SK-N-SH (cell line): ENCODE data around the gene TMED1. TPM values are rescaled to one million over a fixed set of nuclear protein-coding genes. Genes with fewer than 3 reads are reported as not detected.

Experiments used
- CTCF ChIA-PET: fragments of 300-600, 350-600 bp; formaldehyde crosslinking; extraction: SDS; loops from one replicate; lab custom pipeline; 2021; lab: Yijun Ruan, JAX
- POLR2A ChIA-PET: fragments of 350-600 bp; sonication (Branson Sonifier 250); formaldehyde crosslinking; extraction: SDS; loops from one replicate; lab custom pipeline; 2020; ENCODE audit warnings: antibody characterized with exemption, inconsistent platforms; lab: Yijun Ruan, JAX
- DNase-seq: peaks from one replicate; pipeline ENCODE4 v3.0.0; 2012
- H2AFZ ChIP-seq: fragments of 200-600 bp; sonication (generic); 2 replicates; pipeline ENCODE4 v1.8.1; 2016; ENCODE audit warnings: antibody characterized with exemption, mild to moderate bottlenecking, low read depth
- H3F3A ChIP-seq: fragments of 200-600 bp; sonication (generic); replicated peaks from 2 replicates; pipeline ENCODE3; 2016; ENCODE audit warnings: antibody characterized with exemption, mild to moderate bottlenecking; ENCODE audit not compliant: insufficient read depth
- H3K27ac ChIP-seq, 2 experiments: fragments of 200-500 bp in 1 of 2; fragments of 200-600 bp in 1 of 2; sonication (Bioruptor generic) in 1 of 2; sonication (generic), shearing (Covaris generic) in 1 of 2; 2 replicates each; pipeline versions ENCODE4 v1.5.1 to v1.6.1; 2014 to 2016; ENCODE audit warnings: low read depth in 2 of 2, inconsistent platforms in 1 of 2, low read length in 1 of 2, mild to moderate bottlenecking in 1 of 2, mixed read lengths in 1 of 2
- H3K27me3 ChIP-seq: fragments of 200-600 bp; sonication (generic), shearing (Covaris generic); 2 replicates; pipeline ENCODE4 v1.6.1; 2016; ENCODE audit warnings: mixed run types; ENCODE audit not compliant: insufficient read depth
- H3K36me3 ChIP-seq, 2 experiments: fragments of 200-500 bp in 1 of 2; fragments of 200-600 bp in 1 of 2; sonication (Bioruptor generic) in 1 of 2; sonication (generic) in 1 of 2; replicated peaks in 1 of 2; 2 replicates each; pipeline versions ENCODE3 to v1.5.1; 2014 to 2016; ENCODE audit warnings: low read length in 1 of 2, mild to moderate bottlenecking in 1 of 2; ENCODE audit not compliant: insufficient read depth in 2 of 2, control insufficient read depth in 1 of 2
- H3K4me1 ChIP-seq, 2 experiments: fragments of 200-500 bp in 1 of 2; fragments of 200-600 bp in 1 of 2; sonication (Bioruptor generic) in 1 of 2; sonication (generic), shearing (Covaris generic) in 1 of 2; 2 replicates each; pipeline versions ENCODE4 v1.5.1 to v1.6.1; 2014 to 2016; ENCODE audit warnings: low read depth in 1 of 2, low read length in 1 of 2, mixed run types in 1 of 2; ENCODE audit not compliant: insufficient read depth in 2 of 2, control insufficient read depth in 1 of 2
- H3K4me2 ChIP-seq: fragments of 200-600 bp; sonication (generic), shearing (Covaris generic); 2 replicates; pipeline ENCODE4 v1.6.1; 2017; ENCODE audit warnings: mixed run types
- H3K4me3 ChIP-seq, 2 experiments: fragments of 200-500 bp in 1 of 2; fragments of 200-600 bp in 1 of 2; sonication (Bioruptor generic) in 1 of 2; sonication (generic), shearing (Covaris generic) in 1 of 2; 2 replicates each; pipeline versions ENCODE4 v1.5.1 to v1.8.1; 2014 to 2016; ENCODE audit warnings: low read depth in 2 of 2, inconsistent platforms in 1 of 2, low read length in 1 of 2, mild to moderate bottlenecking in 1 of 2, mixed read lengths in 1 of 2, moderate library complexity in 1 of 2
- H3K79me2 ChIP-seq: fragments of 200-600 bp; sonication (generic); 2 replicates; pipeline ENCODE4 v1.8.1; 2017; ENCODE audit warnings: mild to moderate bottlenecking; ENCODE audit not compliant: insufficient read depth
- H3K9ac ChIP-seq: fragments of 200-600 bp; sonication (generic); 2 replicates; pipeline ENCODE4 v1.6.1; 2017; ENCODE audit warnings: mixed run types
- H3K9me2 ChIP-seq: fragments of 200-600 bp; sonication (generic); 2 replicates; pipeline ENCODE4 v1.6.1; 2017; ENCODE audit warnings: mixed run types
- H3K9me3 ChIP-seq: fragments of 200-600 bp; sonication (generic); 2 replicates; pipeline ENCODE4 v1.6.1; 2017; ENCODE audit warnings: mixed run types, mild to moderate bottlenecking, moderate library complexity
- H4K20me1 ChIP-seq: fragments of 200-600 bp; sonication (generic); 2 replicates; pipeline ENCODE4 v1.6.1; 2017; ENCODE audit warnings: mild to moderate bottlenecking, mixed run types; ENCODE audit not compliant: insufficient read depth
- ELF1 ChIP-seq: IDR thresholded peaks from 2 replicates; pipeline ENCODE4 v1.4.0; 2012
- EP300 ChIP-seq, 2 experiments: IDR thresholded peaks; 2 replicates each; pipeline versions ENCODE4 v1.4.0 to v1.6.1; 2012; ENCODE audit warnings: borderline replicate concordance in 1 of 2, low read depth in 1 of 2, low read length in 1 of 2
- FOXM1 ChIP-seq: IDR thresholded peaks from 2 replicates; pipeline ENCODE4 v1.4.0; 2012; ENCODE audit warnings: low read depth, mild to moderate bottlenecking
- GABPA ChIP-seq: IDR thresholded peaks from 2 replicates; pipeline ENCODE4 v1.4.0; 2012; ENCODE audit warnings: low read depth, mild to moderate bottlenecking
- GATA2 ChIP-seq: sonication (generic); formaldehyde crosslinking; IDR thresholded peaks from 2 replicates; pipeline ENCODE4 v1.5.0; 2020; ENCODE audit warnings: mild to moderate bottlenecking, missing genetic modification reagents
- MXI1 ChIP-seq: IDR thresholded peaks from 2 replicates; pipeline ENCODE4 v1.6.1; 2012; ENCODE audit warnings: mild to moderate bottlenecking, low read depth, low read length, improper control_type of control experiment
- NFIC ChIP-seq: IDR thresholded peaks from 2 replicates; pipeline ENCODE4 v1.4.0; 2012; ENCODE audit warnings: borderline replicate concordance
- NRF1 ChIP-seq: IDR thresholded peaks from 2 replicates; pipeline ENCODE4 v1.6.1; 2012; ENCODE audit warnings: low read depth, mild to moderate bottlenecking, low read length
- RCOR1 ChIP-seq: fragments of 150-350 bp; IDR thresholded peaks from 2 replicates; pipeline ENCODE4 v1.6.1; 2017; ENCODE audit warnings: antibody characterized with exemption, low read length
- SIN3A ChIP-seq: IDR thresholded peaks from 2 replicates; pipeline ENCODE4 v1.6.1; 2012; ENCODE audit warnings: low read depth, mild to moderate bottlenecking, low read length, moderate library complexity, borderline replicate concordance
- SMC3 ChIP-seq: IDR thresholded peaks from 2 replicates; pipeline ENCODE4 v1.6.1; 2012; ENCODE audit warnings: low read depth, low read length, improper control_type of control experiment
- TAF1 ChIP-seq: IDR thresholded peaks from 2 replicates; pipeline ENCODE4 v1.6.1; 2012; ENCODE audit warnings: low read depth, mild to moderate bottlenecking, low read length, moderate library complexity, borderline replicate concordance
- TCF12 ChIP-seq: IDR thresholded peaks from 2 replicates; pipeline ENCODE4 v1.4.0; 2012
- YY1 ChIP-seq: IDR thresholded peaks from 2 replicates; pipeline ENCODE4 v1.4.0; 2012; ENCODE audit warnings: low read depth, mild to moderate bottlenecking
- ZBTB33 ChIP-seq: IDR thresholded peaks from 2 replicates; pipeline ENCODE4 v1.4.0; 2012; ENCODE audit warnings: low read depth, borderline replicate concordance
- WGBS: methylation state at CpG from one replicate; pipeline ENCODE4 v1.1.6; 2017; ENCODE audit warnings: low lambda C conversion rate; 5-methylcytosine and 5-hydroxymethylcytosine counted together
- polyA plus RNA-seq, 3 experiments: library from polyadenylated mRNA; depleted of rRNA; stranded (reverse); fragments of >200 nt; gene quantifications; 2 replicates each; pipeline ENCODE4 v1.2.3, GENCODE V29; 2012

Gene TMED1
- polyA plus RNA-seq, 1 of the 3 experiments (the other 2 are of a cell fraction) = 92.4 TPM

- TF ChIP-seq GABPA = no peak
Observed at GRCh38 chr19:10864538-10864899, 28.5 kb upstream of the TMED1 start (continued).

GRCh38 chr19:10863107-10863717, 27.2 kb upstream of the TMED1 start:
- H2AFZ ChIP-seq = no peak overlapping the region; the same call in 1 of the 2 replicates
- no peaks in the 10 kb centered on the region for H4K20me1 ChIP-seq
- ChIA-PET CTCF (interaction anchor here (1.0 to 8.1 kb wide), 19 partner anchors 9 to 161 kb away, joined by 3 to 146 read pairs (median 12); partner anchors contain the start of genes C19orf38, DNM2, QTRT1 and TMED1), POLR2A (no interaction called here)
- H3F3A ChIP-seq = peaks cover 5% of the 10 kb centered on the region
- WGBS = 89% methylated on average over 18 of the region's 18 CpGs
- H3K4me2 ChIP-seq = no peak overlapping the region
- H3K9me2 ChIP-seq = no peaks in the 10 kb centered on the region
- no peaks in the 10 kb centered on the region for H3K27me3 ChIP-seq
- H3K9me3 ChIP-seq = no peaks in the 10 kb centered on the region
- DNase-seq = no peak
- H3K4me1 ChIP-seq = no peaks in the 10 kb centered on the region; a peak in 1 of 4 replicates
- H3K79me2 ChIP-seq = no peaks in the 10 kb centered on the region
- H3K9ac ChIP-seq = no peak overlapping the region
- no peaks in the 10 kb centered on the region for H3K36me3 ChIP-seq
- no peak overlapping the region for H3K27ac ChIP-seq
- H3K4me3 ChIP-seq = no peak overlapping the region
- TF ChIP-seq ELF1 = no peak
- no peak for TF ChIP-seq SIN3A
- TF ChIP-seq ZBTB33 = no peak
- TF ChIP-seq MXI1 = no peak
- no peak for TF ChIP-seq TCF12
- TF ChIP-seq FOXM1 = no peak
- TF ChIP-seq RCOR1 = no peak
- TF ChIP-seq YY1 = no peak
- no peak for TF ChIP-seq GATA2 (CRISPR knock-in tag)
- no peak for TF ChIP-seq EP300 (IDR thresholded peaks at IDR 0.05; ENCODE audit: borderline replicate concordance in 1 of 2, low read depth in 1 of 2, low read length in 1 of 2)
- no peak for TF ChIP-seq NFIC
- no peak for TF ChIP-seq NRF1
- no peak for TF ChIP-seq TAF1
- no peak for TF ChIP-seq SMC3

DNA sequence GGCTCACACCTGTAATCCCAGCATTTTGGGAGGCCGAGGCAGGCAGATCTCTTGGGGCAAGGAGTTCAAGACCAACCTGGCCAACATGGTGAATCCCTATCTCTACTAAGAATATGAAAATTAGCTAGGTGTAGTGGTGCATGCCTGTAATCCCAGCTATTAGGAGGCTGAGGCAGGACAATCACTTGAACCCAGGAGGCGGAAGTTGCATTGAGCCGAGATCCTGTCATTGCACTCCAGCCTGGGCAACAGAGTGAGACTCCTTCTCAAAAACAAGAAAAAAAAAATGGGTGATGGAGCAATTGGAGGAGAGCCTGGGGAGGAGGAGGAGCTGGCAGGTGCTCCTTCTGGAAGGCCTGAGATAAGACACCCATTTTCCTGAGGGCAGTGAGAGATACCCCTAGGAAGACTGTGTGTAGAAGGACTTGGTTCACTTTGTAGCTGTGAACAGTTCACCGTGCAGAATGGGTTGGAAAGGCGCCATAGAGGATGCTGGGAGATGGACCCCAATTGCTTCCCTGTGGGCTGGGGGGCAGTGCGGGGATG, 26.6 kb upstream of the TMED1 start:
- no peak overlapping the region for H3K9ac ChIP-seq
- H3K79me2 ChIP-seq = no peaks in the 10 kb centered on the region
- no peaks in the 10 kb centered on the region for H4K20me1 ChIP-seq
- H3K36me3 ChIP-seq = no peaks in the 10 kb centered on the region
- no peak overlapping the region for H2AFZ ChIP-seq
- H3K9me2 ChIP-seq = no peaks in the 10 kb centered on the region
- 91% methylated on average over 6 of the region's 6 CpGs for WGBS
- ChIA-PET CTCF (interaction anchor here (2.5 to 8.1 kb wide), 6 partner anchors 8 to 161 kb away, joined by 17 to 146 read pairs (median 41); partner anchors contain the start of genes C19orf38, DNM2, QTRT1 and TMED1), POLR2A (no interaction called here)
- DNase-seq = no peak
- no peak overlapping the region for H3K4me3 ChIP-seq
- no peak overlapping the region for H3K4me2 ChIP-seq
- H3K27ac ChIP-seq = no peak overlapping the region
- H3K27me3 ChIP-seq = no peaks in the 10 kb centered on the region
- TF ChIP-seq NRF1 (no peak), YY1 (no peak)
- peaks cover 6% of the 10 kb centered on the region for H3F3A ChIP-seq
- H3K4me1 ChIP-seq = no peaks in the 10 kb centered on the region; a peak in 1 of 4 replicates
- no peaks in the 10 kb centered on the region for H3K9me3 ChIP-seq
